ENCODE measurements around the gene KPNA3. TPM values are rescaled to one million over a fixed set of nuclear protein-coding genes. Genes with fewer than 3 reads are reported as not detected.

The KPNA3 gene
- total RNA-seq, 3 donors from 2014 or later: 20.0 to 45.6 (median 24.6) TPM

DNA sequence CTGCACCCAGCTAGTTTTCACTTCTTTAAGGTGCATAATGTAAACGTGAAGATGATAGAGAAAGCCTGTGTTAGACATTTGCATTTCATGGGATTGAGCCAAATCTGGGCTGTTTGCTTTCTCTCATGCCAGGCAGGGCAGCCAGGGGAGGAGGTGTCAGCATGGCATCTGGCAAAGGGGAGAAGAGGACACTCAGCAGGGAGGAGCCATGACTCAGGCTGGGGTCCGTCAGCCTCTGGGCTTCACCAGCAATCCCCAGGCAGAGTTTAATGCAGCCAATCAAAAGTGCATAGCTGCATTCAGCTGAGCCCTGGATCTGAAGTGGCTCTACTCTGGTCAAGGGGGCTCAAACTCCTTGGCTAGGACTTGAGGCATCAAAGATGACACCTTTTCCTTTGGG is 124.7 kb downstream of the KPNA3 start:
- ATAC-seq (no peak), DNase-seq (no peak)
- intact Hi-C loops (cut with DNase I, micrococcal nuclease): loop anchor here in 1 of 2 donors (10.0 kb wide), 1 partner anchor 177 kb away; no protein-coding TSS in a partner anchor
- Histone ChIP-seq H3K4me1 (ENCODE audit: low read depth) (no peaks in the 10 kb centered on the region), H3K36me3 (ENCODE audit: low read depth) (no peaks in the 10 kb centered on the region), H3K4me3 (no peak overlapping the region), H3K9me3 (no peaks in the 10 kb centered on the region)
- no peak for TF ChIP-seq CTCF (IDR thresholded peaks at IDR 0.05)

- DNase-seq (no peak), ATAC-seq (no peak)
- Histone ChIP-seq H3K9me3 (no peaks in the 10 kb centered on the region), H3K4me1 (ENCODE audit: low read depth) (no peaks in the 10 kb centered on the region), H3K4me3 (no peak overlapping the region), H3K36me3 (ENCODE audit: low read depth) (no peaks in the 10 kb centered on the region)
- TF ChIP-seq CTCF (IDR thresholded peaks at IDR 0.05): no peak
- intact Hi-C loops (cut with DNase I, micrococcal nuclease): loop anchor here (5.0 to 10.0 kb wide), 2 partner anchors 180 to 192 kb away; no protein-coding TSS in a partner anchor
These were observed 127.9 kb downstream of the KPNA3 start for GRCh38 chr13:49664606-49665005.

- intact Hi-C loops (cut with DNase I, micrococcal nuclease): loop anchor here in 1 of 2 donors (5.0 kb wide), 1 partner anchor 185 kb away; no protein-coding TSS in a partner anchor
- TF ChIP-seq CTCF (IDR thresholded peaks at IDR 0.05): no peak
- H3K4me1 ChIP-seq (ENCODE audit: low read depth): no peaks in the 10 kb centered on the region
- ATAC-seq (no peak), DNase-seq (peak in 1 of 3 donors; percentile 19)
- H3K9me3 ChIP-seq: no peaks in the 10 kb centered on the region
- no peak overlapping the region for H3K4me3 ChIP-seq
- no peaks in the 10 kb centered on the region for H3K36me3 ChIP-seq (ENCODE audit: low read depth)
These were observed 135.2 kb downstream of the KPNA3 start for GRCh38 chr13:49657241-49657641.

- no peak overlapping the region for H3K4me3 ChIP-seq
- no peaks in the 10 kb centered on the region for H3K4me1 ChIP-seq (ENCODE audit: low read depth)
- ATAC-seq (no peak), DNase-seq (no peak)
- H3K36me3 ChIP-seq (ENCODE audit: low read depth): no peaks in the 10 kb centered on the region
- H3K9me3 ChIP-seq: no peaks in the 10 kb centered on the region
- intact Hi-C loops (cut with DNase I, micrococcal nuclease): loop anchor here in 1 of 2 donors (5.0 kb wide), 1 partner anchor 186 kb away; no protein-coding TSS in a partner anchor
- no peak for TF ChIP-seq CTCF (IDR thresholded peaks at IDR 0.05)
These were observed 136.6 kb downstream of the KPNA3 start for GRCh38 chr13:49655906-49656305.

DNA sequence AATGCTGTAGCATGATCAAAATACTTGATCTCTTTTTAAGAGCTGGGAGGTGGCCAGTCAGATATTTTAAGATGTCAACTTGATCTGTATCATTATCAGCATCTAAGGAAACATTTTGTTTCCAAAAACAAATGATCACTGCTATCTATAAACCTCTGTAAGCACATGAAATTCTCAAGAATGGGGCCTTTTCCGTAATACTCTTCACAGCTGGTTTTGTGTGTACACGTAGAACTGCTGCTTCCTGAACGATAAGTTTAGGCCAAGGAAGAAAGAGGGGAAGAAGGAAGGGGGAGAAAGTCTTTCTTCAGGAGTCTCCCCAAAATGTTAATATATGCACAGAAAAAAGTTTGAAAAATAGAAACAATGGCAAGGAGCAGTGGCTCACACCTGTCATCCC is 138.5 kb downstream of the KPNA3 start:
- no peaks in the 10 kb centered on the region for H3K36me3 ChIP-seq (ENCODE audit: low read depth)
- TF ChIP-seq CTCF (IDR thresholded peaks at IDR 0.05): no peak
- no peaks in the 10 kb centered on the region for H3K4me1 ChIP-seq (ENCODE audit: low read depth)
- DNase-seq (no peak), ATAC-seq (no peak)
- no peak overlapping the region for H3K4me3 ChIP-seq
- intact Hi-C loops (cut with DNase I, micrococcal nuclease): no loop called here
- H3K9me3 ChIP-seq: no peaks in the 10 kb centered on the region

GRCh38 chr13:49653478-49653877 is 139.0 kb downstream of the KPNA3 start:
- TF ChIP-seq CTCF (IDR thresholded peaks at IDR 0.05): no peak
- no peak overlapping the region for H3K4me3 ChIP-seq
- H3K36me3 ChIP-seq (ENCODE audit: low read depth): no peaks in the 10 kb centered on the region
- no peak for ATAC-seq
- no peaks in the 10 kb centered on the region for H3K4me1 ChIP-seq (ENCODE audit: low read depth)
- DNase-seq: no peak
- intact Hi-C loops (cut with DNase I, micrococcal nuclease): no loop called here
- no peaks in the 10 kb centered on the region for H3K9me3 ChIP-seq
